HG03378 (cell line): ENCODE measurements around the gene MSH5.
A peak's percentile ranks its signal among the peaks of the same experiment; 100 is the strongest.
"Not testable (repeated sequence)": the region's sequence is repeated elsewhere in the genome, so short reads cannot be mapped to it uniquely, and the experiment has no call there.

Experiments
- ATAC-seq: cut with Tn5 transposase; IDR thresholded peaks from one replicate; pipeline ENCODE4 v1.9.1; 2021; ENCODE audit warnings: mild to moderate bottlenecking, moderate library complexity; ENCODE audit not compliant: unreplicated experiment

The MSH5 gene

DNA sequence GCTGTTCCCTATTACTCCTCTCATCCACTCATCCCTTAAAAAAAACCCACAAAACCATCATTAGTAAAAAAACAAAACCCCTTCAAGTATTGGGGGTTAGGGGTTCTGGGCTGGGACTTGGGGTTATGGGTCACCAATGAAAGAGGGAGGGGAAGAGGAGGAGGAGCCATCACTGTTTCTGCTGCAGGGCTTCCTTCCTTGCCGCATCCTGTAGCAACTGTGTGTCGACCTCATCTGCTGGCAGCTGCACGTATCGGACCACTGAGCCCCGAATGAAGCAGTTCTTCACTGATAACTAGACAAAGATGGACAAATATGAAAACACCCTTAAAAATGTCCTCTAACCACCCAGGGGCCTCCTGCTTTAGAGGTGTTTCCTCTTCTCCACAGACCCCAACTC is 57.8 kb downstream of the MSH5 start:
- ATAC-seq: no peak

DNA sequence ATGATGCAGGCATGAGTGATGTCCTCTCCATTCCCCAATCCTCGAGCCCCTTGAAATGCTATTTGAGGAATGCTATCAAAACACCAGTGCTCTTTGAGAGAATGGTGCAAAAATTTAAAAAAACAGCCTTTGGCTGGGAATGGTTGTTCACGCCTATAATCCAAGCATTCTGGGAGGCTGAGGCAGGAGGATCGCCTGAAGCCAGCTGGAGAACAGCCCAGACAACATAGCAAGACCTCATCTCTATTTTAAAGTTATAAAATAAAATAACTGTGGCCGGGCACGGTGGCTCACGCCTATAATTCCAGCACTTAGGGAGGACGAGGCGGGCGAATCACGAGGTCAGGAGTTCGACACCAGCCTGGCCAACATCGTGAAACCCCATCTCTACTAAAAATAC is 60.0 kb downstream of the MSH5 start:
- no peak for ATAC-seq

DNA sequence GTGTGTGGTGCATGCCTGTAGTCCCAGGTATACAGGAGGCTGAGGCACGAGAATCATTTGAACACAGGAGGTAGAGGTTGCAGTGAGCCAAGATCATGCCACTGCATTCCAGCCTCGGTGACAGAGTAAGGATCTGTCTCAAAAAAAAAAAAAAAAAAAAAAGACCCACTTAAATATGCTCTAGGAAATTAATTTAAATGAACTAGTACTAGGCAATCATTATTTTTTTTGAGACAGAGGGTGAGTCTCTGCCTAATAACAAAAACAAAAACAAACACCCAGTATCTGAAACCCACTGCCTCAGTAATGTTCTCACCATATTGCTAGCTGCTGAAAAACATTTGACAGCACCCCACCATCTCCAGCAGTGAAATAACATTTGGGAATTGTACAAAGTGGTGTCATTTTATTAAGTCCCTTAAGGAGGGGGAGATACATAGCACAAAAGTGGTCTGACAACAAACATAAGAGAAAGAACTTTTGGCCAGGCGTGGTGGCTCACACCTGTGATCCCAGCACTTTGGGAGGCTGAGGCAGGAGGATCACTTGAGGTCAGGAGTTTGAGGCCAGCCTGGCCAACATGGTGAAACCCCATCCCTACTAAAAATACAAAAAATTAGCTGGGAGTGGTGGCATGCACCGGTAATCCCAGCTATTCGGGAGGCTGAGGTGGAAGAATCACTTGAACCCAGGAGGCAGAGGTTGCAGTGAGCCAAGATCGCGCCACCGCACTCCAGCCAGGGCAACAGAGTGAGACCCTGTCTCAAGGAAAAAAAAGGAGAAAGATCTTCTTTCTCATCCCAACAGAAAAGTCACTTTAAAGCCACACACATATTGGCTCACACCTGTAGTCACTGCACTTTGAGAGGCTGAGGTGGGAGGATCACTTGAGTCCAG is 61.5 kb downstream of the MSH5 start:
- not testable (repeated sequence) for ATAC-seq

DNA sequence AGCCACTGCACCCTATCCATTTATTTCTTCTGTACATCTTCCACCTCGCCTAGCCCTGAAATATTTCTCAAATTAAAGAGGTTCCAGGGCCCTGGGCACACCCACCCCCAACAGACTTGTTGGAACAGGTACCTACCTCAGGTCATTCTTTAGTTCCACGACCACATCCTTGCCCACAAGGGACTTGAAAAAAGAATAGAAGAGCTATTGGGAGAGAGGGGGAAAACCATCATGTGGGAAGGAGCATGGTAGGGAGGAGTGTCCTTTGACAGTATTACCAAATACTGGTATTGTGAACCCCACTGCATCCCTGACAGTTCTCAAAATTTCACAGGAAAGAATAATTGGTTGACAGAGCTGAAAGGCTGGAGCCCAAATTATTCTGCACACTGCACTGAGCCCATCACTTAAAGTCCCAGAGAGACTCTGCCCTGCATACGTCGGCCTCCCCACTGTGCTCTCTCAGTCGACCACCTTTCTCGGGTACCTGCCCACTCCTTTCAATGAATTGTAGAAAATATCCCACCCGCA is 66.2 kb downstream of the MSH5 start:
- ATAC-seq: no peak

DNA sequence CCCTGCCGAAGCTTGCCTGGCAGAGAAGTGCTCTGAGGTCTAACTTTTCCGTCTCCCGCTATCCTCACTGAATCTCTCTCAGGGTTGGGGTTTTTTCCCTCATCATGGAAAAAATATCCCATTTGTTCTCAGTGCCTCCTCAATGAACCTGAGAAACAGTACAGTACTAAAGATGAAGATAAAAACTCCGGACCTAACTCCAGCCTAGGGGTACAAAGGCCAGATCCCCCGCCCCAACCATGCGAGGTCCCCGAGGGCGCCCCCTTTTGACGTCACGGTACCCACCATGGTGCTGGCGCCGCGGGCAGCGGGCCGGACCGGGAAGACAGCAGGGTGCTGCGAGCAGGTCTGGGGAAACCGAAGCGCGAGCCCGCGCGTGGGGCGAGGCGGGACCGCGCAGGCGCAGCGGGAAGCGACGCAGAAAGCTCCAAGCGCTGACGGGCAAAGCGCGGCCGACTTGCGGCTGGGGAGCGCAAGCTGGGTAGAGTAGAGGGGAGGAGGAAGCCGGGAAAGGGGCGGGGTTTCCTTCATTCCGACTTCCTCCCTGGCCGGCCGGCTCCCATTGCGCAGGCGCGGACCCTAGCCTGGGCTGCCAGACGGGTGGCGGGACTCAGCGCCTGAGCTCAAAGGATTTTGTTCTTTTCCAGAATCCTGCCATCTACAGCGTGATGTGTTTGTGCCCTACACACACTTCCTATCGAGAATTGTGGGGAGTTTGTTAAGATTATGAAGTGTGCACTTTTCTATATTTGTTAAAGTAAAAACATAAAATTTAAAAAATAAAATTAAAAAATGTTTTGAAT is 66.9 kb downstream of the MSH5 start, which contains the start of gene LSM2:
TSS of gene LSM2 (minus strand) at position 497 of the 803 bp plus-strand sequence. CDS start at position 288, 209 bp downstream.
- peak; percentile 56 for ATAC-seq

DNA sequence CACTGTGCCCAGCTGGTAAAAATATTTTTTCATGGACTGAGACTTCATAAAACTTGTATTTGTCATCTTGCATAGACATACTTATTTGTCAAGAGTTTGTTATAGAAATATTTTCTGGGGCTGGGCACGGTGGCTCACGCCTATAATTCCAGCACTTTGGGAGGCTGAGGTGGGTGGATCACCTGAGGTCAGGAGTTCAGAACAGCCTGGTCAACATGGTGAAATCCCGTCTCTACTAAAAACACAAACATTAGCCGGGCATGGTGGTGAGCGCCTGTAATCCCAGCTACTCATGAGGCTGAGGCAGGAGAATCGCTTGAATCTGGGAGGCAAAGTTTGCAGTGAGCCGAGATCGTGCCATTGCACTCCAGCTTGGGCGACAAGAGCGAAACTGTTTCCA is 68.8 kb downstream of the MSH5 start:
- ATAC-seq: not testable (repeated sequence)

DNA sequence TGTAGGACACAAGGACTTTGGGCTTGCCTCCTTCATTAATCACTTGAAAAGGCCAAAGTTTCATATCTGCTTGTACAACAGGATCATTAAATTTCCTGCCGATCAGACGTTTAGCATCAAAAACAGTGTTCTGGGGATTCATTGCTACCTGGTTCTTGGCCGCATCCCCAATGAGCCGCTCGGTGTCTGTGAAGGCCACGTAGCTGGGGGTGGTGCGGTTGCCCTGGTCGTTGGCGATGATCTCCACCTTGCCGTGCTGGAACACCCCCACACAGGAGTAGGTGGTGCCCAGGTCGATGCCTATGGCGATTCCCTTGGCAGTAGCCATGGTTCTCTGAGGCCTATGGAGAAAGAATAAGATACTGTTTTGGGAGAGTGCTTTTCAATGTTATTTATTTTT is 71.8 kb downstream of the MSH5 start:
- no peak for ATAC-seq
